Activated naive CD8-positive, alpha-beta T cell (primary cell): ENCODE data around the gene ERMN.
A peak's percentile ranks its signal among the peaks of the same experiment; 100 is the strongest.

ENCODE experiments used
- H3K27ac Mint-ChIP-seq: one replicate; pipeline ENCODE4 v1.8.0; 2021; ENCODE audit warnings: mixed read lengths
- H3K27me3 Mint-ChIP-seq: one replicate; pipeline ENCODE4 v1.8.0; 2021; ENCODE audit warnings: mixed read lengths
- H3K36me3 Mint-ChIP-seq: one replicate; pipeline ENCODE4 v1.8.0; 2021; ENCODE audit warnings: mixed read lengths
- H3K4me1 Mint-ChIP-seq: one replicate; pipeline ENCODE4 v1.8.0; 2021; ENCODE audit warnings: low read depth, mixed read lengths
- H3K4me3 Mint-ChIP-seq: one replicate; pipeline ENCODE4 v1.8.0; 2021; ENCODE audit warnings: mild to moderate bottlenecking, mixed read lengths
- H3K9me3 Mint-ChIP-seq: one replicate; pipeline ENCODE4 v1.8.0; 2021; ENCODE audit warnings: low read depth, mixed read lengths

Gene ERMN

DNA sequence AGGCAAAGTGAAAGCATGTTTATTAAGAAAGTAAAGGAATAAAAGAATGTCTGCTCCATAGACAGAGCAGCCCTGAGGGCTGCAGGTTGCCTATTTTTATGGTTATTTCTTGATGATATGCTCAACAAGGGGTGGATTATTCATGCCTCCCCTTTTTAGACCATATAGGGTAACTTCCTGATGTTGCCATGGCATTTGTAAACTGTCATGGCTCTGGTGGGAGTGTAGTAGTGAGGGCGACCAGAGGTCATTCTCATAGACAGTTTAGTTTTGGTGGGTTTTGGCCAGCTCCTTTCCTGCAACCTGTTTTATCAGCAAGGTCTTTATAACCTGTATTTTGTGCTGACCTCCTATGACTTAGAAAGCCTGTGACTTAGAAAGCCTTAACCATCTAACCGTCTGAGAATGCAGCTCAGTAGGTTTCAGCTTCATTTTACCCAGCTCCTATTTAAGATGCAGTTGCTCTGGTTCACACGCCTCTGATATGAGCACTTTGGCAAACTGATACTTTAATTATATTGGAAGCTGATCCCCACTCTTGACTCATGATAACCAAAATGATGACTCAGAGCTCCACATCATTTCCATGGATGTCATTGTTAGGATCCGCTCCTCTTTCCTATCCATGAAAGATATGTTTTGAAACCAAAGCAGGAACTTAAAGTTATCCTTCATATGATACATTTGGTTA, 14.5 kb upstream of the ERMN start:
- Mint-ChIP-seq H3K27ac (no peak overlapping the region), H3K9me3 (peaks cover 27% of the 10 kb centered on the region), H3K36me3 (peaks cover 41% of the 10 kb centered on the region), H3K4me3 (no peak overlapping the region), H3K27me3 (no peaks in the 10 kb centered on the region), H3K4me1 (peaks cover 39% of the 10 kb centered on the region)

DNA sequence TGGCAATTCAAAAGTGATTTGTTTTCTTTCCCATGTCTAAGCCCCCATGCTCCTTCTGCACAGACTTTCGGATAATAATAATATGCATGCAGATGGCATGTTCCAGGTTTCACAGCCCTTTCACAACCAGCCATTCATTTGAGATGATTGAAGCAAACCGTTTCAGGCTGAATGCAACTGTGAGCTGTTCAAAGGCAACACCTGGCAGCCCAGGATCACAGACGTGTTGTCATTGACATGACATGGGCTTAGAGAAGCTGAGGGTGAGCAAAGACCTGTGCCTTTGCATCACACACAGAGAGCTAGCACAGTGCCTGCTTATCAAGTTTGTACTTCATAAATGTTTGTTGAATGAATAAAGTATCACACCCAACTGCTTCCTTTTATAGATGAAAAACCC, 12.4 kb upstream of the ERMN start:
- Mint-ChIP-seq H3K27me3 (no peaks in the 10 kb centered on the region), H3K36me3 (peaks cover 22% of the 10 kb centered on the region), H3K27ac (no peak overlapping the region), H3K4me1 (peaks cover 61% of the 10 kb centered on the region), H3K9me3 (peaks cover 10% of the 10 kb centered on the region), H3K4me3 (no peak overlapping the region)

DNA sequence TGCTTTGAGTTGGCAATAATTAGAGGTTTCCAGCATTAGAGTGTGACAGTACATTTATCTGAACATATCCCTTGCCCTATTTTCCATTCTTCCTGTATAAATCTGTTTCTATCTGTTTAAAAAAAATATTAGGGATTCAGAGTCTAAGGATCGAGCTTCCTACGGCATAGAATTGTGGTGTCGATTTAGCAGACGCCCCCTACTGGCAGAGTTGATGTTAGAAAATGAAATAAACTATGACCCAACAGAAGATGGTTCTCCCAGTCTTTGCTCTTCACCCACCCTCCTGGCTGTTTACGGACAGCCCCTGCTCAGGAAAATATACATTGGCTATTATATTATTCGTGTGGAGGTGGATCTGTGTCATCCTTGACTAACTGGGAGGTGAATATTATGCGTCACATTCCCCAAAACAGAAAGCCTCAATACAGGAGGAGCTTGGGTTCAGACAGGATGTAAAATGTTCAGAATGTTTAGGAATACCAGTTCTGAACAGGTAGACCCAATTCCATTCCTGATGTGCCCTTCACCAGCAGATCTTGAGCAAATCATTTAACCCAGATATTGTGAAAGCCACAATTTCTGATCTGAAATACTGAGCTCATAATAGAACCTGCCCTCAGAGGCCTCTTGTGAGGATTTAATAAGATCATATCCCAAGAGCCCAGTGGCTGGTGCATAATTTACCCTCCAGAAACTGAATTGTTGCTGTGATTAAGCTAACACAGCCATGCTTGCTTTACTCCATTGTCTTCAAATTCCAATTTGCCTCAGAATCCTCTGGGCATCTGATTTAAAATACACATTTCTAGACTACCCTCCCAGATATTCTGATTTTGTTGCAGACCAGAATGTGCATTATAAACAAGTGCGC, 10.8 kb upstream of the ERMN start:
- H3K4me3 Mint-ChIP-seq = peak overlapping the region; percentile 25
- H3K4me1 Mint-ChIP-seq = peaks cover 77% of the 10 kb centered on the region
- H3K27me3 Mint-ChIP-seq = no peaks in the 10 kb centered on the region
- peak overlapping the region; percentile 85 for H3K27ac Mint-ChIP-seq
- H3K9me3 Mint-ChIP-seq = no peaks in the 10 kb centered on the region
- peaks cover 10% of the 10 kb centered on the region for H3K36me3 Mint-ChIP-seq

DNA sequence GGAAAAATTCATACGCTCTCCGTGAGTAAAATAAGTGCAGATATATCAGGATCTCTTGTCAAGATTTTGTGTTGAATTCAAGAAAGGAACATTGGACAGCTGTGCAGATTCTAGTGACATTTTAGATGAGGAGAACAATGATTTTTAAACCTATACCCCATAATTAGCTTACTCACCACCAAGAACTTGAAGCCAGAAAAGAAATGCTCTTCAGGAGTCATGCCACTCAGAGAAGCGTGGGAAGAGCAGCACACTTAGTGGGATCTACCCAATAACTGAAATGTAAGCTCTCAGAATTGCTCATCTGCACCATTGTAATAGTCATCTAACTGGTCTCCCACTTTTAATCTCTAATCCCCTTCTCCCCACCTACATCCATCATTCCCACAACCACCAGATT, 9.2 kb upstream of the ERMN start:
- peak overlapping the region; percentile 93 for H3K27ac Mint-ChIP-seq
- H3K4me1 Mint-ChIP-seq = peaks cover 88% of the 10 kb centered on the region
- H3K4me3 Mint-ChIP-seq = peak overlapping the region; percentile 48
- H3K36me3 Mint-ChIP-seq = peaks cover 4% of the 10 kb centered on the region
- no peaks in the 10 kb centered on the region for H3K27me3 Mint-ChIP-seq
- H3K9me3 Mint-ChIP-seq = no peaks in the 10 kb centered on the region

DNA sequence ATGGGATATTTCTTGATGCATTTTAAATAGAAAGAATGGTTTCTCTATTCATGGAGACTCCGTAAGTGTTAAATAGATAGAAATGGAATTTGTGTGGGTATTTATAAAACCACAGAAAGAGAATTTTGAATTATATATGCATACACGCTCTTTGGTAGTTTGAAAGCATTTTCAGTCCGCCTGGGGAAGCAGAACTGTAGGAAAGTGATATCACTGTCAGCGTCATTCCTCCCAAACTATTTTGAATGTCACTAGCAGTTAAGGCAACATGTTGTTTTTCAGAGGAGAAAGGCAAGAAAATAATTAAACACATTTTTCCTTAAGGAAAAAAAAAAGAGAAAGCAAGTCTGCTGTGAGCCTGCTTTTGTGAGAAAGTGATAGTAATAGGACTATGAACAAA, 8.7 kb upstream of the ERMN start:
- Mint-ChIP-seq H3K4me3 (peak overlapping the region; percentile 48), H3K4me1 (peaks cover 92% of the 10 kb centered on the region), H3K9me3 (no peaks in the 10 kb centered on the region)

DNA sequence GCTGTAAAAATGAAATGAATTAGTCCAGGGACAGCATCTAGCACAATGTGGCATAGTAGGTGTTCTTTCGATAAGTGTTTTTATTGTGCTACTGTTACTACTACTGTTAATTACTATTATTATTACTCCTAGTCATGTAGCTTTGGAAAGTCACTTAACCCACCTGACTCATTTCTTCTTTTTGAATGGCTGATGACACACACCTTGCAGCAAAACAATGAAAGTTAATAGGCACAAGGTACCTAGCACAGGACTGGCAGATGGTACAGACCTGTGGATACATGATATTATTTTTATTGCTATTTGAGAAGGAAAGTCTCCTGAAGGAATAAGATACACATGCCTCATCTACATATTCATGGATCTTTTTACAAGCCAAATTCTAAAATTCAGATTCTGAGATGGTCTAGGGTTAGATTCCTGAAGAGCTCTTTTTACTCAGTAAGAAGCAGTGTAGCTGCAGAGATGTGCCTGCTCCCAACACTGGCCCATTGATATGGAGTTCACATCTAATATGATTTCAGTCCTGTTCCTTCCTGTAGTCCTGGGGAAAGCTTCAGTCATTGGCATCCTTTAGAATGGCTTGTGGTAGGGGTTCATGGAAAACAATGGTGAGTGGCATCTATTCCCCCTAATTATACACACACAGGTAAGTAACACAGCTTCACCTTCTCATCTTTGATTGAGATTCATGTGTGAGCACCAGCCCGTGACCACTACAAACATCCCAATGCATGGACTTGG, 7.9 kb upstream of the ERMN start:
- peak overlapping the region; percentile 93 for H3K27ac Mint-ChIP-seq
- H3K4me3 Mint-ChIP-seq = no peak overlapping the region

More for the DNA sequence above, 8.7 kb upstream of the ERMN start:
- Mint-ChIP-seq H3K27ac (peak overlapping the region; percentile 93), H3K27me3 (no peaks in the 10 kb centered on the region), H3K36me3 (peaks cover 4% of the 10 kb centered on the region)

DNA sequence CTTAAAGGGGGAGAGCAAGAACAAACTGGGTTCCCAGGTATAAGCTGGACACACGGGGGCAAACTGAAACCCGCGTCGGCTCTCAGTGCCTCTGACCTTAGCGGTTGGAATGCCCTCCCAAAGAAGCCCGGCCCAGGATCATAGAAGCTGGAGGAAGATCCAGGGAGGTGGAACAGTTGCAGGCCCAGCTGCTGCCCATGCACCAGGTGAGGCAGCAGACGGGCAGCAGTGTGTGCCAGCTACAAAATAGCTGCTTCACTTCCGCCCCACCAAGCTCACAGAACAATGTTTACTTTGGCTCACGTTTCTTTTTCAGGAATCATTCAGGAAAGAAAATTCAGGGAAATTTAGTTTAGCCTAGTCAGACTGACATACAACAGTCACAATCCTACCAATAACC, 3.9 kb upstream of the ERMN start:
- peaks cover 8% of the 10 kb centered on the region for H3K36me3 Mint-ChIP-seq
- H3K27ac Mint-ChIP-seq = peak overlapping the region; percentile 93
- peaks cover 74% of the 10 kb centered on the region for H3K4me1 Mint-ChIP-seq
- H3K27me3 Mint-ChIP-seq = no peaks in the 10 kb centered on the region
- no peaks in the 10 kb centered on the region for H3K9me3 Mint-ChIP-seq
- H3K4me3 Mint-ChIP-seq = no peak overlapping the region

More for the DNA sequence above, 7.9 kb upstream of the ERMN start:
- Mint-ChIP-seq H3K4me1 (peaks cover 94% of the 10 kb centered on the region), H3K27me3 (no peaks in the 10 kb centered on the region), H3K36me3 (peaks cover 5% of the 10 kb centered on the region), H3K9me3 (no peaks in the 10 kb centered on the region)

DNA sequence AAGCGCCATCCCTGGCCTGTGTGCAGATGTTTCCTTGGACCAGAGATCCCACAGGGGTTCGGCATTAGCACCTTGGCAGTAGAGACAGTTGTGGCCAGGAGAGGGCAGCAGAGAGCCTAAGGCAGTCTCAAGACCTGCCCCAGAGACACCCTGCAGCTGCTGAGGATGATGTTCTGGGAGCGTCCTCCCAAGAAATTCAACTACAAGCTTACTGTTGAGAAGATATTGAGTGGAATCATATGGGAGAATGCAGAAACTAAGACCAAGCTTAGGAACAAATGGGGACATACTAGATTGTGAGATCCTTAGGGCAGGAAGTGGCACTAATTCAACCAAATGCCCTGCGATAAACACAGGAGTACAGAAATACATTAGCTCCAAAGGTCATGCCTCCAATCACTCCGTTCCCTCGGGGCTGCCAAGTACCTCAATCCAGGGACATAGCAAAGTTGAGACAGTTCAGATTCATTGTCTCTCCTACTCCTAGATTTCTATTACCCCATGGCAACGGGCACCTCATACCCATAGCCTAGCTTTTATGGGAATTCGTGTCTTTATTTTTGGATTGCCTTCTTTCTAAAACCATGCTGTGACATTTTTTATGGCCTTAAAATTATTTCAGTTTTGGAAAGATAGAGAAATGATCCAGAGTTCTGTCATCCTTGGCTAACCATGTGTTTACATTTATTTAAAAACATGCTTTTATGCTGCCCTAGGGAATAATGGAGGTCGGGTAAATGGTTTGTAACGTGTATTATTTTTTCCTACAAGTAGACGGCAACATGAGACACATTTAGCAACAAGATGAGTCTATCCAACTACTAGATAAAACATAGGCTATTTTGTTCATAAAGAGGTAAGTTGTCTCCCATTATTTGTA, 2.2 kb upstream of the ERMN start:
- H3K4me3 Mint-ChIP-seq = peak overlapping the region; percentile 55

DNA sequence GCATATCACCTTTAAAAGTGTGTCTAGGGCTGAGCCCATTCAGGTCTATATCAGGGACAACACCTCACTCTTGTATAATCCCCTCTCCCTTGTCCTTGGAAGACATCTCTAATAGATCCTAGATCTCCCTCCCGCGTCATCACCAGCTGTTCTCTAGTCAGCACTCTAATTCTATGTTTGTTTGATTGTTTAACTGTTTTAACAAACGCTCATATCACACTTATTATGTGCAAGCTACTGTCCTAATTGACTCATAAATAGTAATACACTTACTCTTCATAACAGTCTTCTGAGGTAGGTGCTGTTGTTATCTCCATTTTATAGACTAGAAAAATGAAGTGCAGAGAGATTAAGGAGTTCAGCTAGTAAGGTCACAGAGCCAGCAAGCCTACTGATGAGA, 1.6 kb upstream of the ERMN start:
- no peaks in the 10 kb centered on the region for H3K27me3 Mint-ChIP-seq
- H3K4me3 Mint-ChIP-seq = peak overlapping the region; percentile 55
- H3K27ac Mint-ChIP-seq = peak overlapping the region; percentile 91

More for the DNA sequence above, 2.2 kb upstream of the ERMN start:
- H3K27ac Mint-ChIP-seq = peak overlapping the region; percentile 91
- H3K4me1 Mint-ChIP-seq = peaks cover 58% of the 10 kb centered on the region
- peaks cover 12% of the 10 kb centered on the region for H3K36me3 Mint-ChIP-seq
- no peaks in the 10 kb centered on the region for H3K27me3 Mint-ChIP-seq
- H3K9me3 Mint-ChIP-seq = no peaks in the 10 kb centered on the region

DNA sequence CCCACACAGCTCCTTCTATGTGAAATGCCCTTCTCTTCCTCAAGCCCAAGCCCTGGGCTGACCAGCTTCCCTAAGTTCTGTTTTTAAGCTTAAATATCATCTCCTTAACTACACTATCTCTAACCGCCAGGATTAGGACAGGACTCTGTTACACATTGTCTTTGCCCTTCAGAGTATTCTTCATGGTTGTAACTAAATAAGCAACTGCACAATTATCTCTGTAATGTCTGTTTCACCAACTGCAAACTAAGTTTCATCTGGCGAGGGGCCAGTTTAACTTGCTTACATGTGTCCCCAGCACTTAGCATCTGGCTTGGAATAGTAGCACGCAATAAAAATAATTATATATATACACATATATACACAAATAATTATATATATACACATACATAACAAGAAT, 1.1 kb upstream of the ERMN start:
- Mint-ChIP-seq H3K27me3 (no peaks in the 10 kb centered on the region), H3K9me3 (no peaks in the 10 kb centered on the region), H3K27ac (no peak overlapping the region), H3K4me1 (peaks cover 46% of the 10 kb centered on the region), H3K36me3 (peaks cover 16% of the 10 kb centered on the region), H3K4me3 (peak overlapping the region; percentile 7)

More for the DNA sequence above, 1.6 kb upstream of the ERMN start:
- Mint-ChIP-seq H3K4me1 (peaks cover 51% of the 10 kb centered on the region), H3K9me3 (no peaks in the 10 kb centered on the region), H3K36me3 (peaks cover 14% of the 10 kb centered on the region)

DNA sequence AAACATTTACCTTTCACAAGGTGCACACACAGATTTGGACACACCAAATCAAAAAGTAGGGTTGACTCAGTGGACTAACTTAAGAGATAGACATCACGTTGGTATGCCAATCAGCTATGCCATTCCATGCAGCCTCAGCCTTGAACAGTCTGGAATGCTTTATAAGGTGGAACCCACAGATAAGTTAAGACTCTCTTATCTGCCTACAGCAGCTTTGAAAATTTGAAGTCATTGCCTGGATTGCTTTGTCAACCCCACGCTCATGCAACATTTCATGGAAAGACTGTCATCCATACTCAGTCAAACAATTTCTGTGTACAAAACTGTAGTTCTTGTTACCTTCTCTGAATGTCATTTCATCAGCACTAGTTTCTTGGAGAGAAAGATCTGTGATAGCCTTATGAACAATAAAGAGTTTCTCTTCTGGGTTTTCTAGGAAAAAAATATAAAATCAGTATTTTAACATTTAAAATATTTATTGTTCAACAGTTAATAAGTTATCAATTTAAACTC, 1.2 kb downstream of the ERMN start:
- H3K27ac Mint-ChIP-seq = no peak overlapping the region

DNA sequence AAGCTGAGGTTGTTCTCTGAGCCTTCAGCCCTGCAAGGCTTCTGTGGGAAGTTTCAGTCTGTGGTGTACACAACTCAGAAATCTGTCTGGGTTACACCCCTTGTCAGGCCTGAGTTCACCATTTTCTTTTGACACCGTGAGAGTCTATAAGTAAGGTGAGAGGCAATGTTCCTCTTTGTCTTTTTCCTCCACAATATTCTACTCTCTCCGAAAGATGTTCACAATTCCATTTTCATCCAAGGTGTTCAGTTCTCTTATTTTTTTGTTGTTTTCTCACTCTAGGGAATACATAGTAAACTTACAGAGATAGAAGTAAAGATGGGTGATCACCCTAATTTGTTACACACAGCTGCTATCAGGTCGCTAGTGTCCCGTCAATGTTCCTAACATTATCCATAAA, 3.2 kb downstream of the ERMN start:
- Mint-ChIP-seq H3K4me1 (peaks cover 10% of the 10 kb centered on the region), H3K9me3 (no peaks in the 10 kb centered on the region), H3K27me3 (no peaks in the 10 kb centered on the region), H3K27ac (no peak overlapping the region), H3K4me3 (no peak overlapping the region), H3K36me3 (peaks cover 33% of the 10 kb centered on the region)

More for the DNA sequence above, 1.2 kb downstream of the ERMN start:
- no peaks in the 10 kb centered on the region for H3K9me3 Mint-ChIP-seq
- no peak overlapping the region for H3K4me3 Mint-ChIP-seq
- H3K27me3 Mint-ChIP-seq = no peaks in the 10 kb centered on the region
- peaks cover 29% of the 10 kb centered on the region for H3K36me3 Mint-ChIP-seq
- H3K4me1 Mint-ChIP-seq = peaks cover 27% of the 10 kb centered on the region

DNA sequence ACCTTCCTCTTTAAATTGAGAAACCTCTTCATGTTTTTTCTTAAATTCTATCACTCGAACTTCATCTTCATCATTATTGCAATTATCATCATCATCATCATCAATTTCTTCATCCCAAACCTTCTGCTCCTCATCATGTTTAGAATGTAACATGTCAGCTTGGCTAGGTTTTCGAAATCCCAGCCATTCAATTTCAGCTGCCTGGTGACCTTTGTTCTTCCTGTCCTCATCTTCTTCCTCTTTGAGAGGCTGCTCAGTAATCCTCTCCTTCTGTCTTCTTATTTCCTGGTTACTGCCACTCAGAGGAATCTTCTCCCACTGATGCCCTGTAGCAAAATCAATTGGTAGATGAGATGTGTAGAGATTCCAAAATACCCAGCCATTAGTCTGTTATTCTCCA, 4.2 kb downstream of the ERMN start:
- H3K4me3 Mint-ChIP-seq = no peak overlapping the region
- peaks cover 4% of the 10 kb centered on the region for H3K4me1 Mint-ChIP-seq
- H3K27me3 Mint-ChIP-seq = no peaks in the 10 kb centered on the region
- no peaks in the 10 kb centered on the region for H3K9me3 Mint-ChIP-seq
- peaks cover 33% of the 10 kb centered on the region for H3K36me3 Mint-ChIP-seq
- peak overlapping the region; percentile 54 for H3K27ac Mint-ChIP-seq

DNA sequence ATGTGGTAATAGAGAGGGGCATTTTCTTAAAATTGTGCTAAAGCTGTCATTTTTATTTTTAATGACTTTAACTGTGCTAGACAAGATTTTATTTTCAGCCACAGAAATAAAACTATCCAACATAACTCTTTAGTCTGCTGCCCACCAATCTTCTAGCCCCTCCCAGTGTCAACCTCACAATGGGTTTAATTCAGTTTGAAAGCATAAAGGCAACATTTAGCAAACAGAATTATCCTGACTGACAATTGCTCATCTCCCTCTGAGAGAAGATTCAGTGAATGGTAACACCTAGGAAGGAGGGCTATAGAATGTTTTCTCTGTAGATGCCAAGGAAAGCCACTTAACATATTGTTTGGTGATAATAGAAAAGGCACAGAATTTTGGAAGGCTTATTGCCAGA, 5.2 kb downstream of the ERMN start:
- Mint-ChIP-seq H3K4me1 (peaks cover 6% of the 10 kb centered on the region), H3K27me3 (no peaks in the 10 kb centered on the region), H3K4me3 (no peak overlapping the region), H3K36me3 (peaks cover 31% of the 10 kb centered on the region), H3K9me3 (peaks cover 4% of the 10 kb centered on the region), H3K27ac (no peak overlapping the region)
